PC-3 (cell line): Measurements from ENCODE around the gene MAS1. TPM values are rescaled to one million over a fixed set of nuclear protein-coding genes. Genes with fewer than 3 reads are reported as not detected.

ENCODE experiments used
- ATAC-seq: fragments of 200-7000 bp; cut with Tn5 transposase; 2 replicates; pipeline ENCODE4 v1.9.1; 2020; ENCODE audit warnings: mild to moderate bottlenecking, moderate library complexity
- BruUV-seq: library from RNA; stranded (reverse); fragments of 400-500 nt; replicated peaks from 2 replicates; lab custom pipeline; 2021; lab: Mats Ljungman, UMichigan
- CTCF ChIA-PET: fragments of 300-600 bp; sonication (Branson Sonifier 250); formaldehyde crosslinking; loops from one replicate; lab custom pipeline; 2022; ENCODE audit warnings: antibody characterized with exemption; lab: Charles Lee
- POLR2A ChIA-PET: fragments of 300-600 bp; sonication (Branson Sonifier 250); formaldehyde crosslinking; loops from one replicate; lab custom pipeline; 2022; ENCODE audit warnings: antibody characterized with exemption; ENCODE audit not compliant: unreplicated experiment; lab: Charles Lee
- DNase-seq: peaks from one replicate; pipeline ENCODE4 v3.0.0-alpha.2; 2015
- H2AFZ ChIP-seq: fragments of 300-600 bp; sonication (generic); 2 replicates; pipeline ENCODE4 v1.6.0; 2016; ENCODE audit warnings: antibody characterized with exemption, low read length
- H3F3A ChIP-seq: fragments of 300-600 bp; sonication (generic); one replicate; pipeline ENCODE4 v1.6.0; 2017; ENCODE audit warnings: antibody characterized with exemption, low read length, control low read depth, mild to moderate bottlenecking; ENCODE audit not compliant: unreplicated experiment
- H3K27ac ChIP-seq: fragments of 300-600 bp; sonication (generic); 2 replicates; pipeline ENCODE4 v1.5.1; 2016; ENCODE audit warnings: mild to moderate bottlenecking, low read length
- H3K27me3 ChIP-seq: fragments of 300-600 bp; sonication (generic); 2 replicates; pipeline ENCODE4 v1.6.1; 2016; ENCODE audit warnings: low read length, mixed read lengths
- H3K36me3 ChIP-seq: fragments of 300-600 bp; sonication (generic); 2 replicates; pipeline ENCODE4 v1.6.1; 2016; ENCODE audit warnings: low read depth, mixed run types, low read length, mixed read lengths
- H3K4me1 ChIP-seq: fragments of 300-600 bp; sonication (generic); 2 replicates; pipeline ENCODE4 v1.5.1; 2016; ENCODE audit warnings: low read length; ENCODE audit not compliant: insufficient read depth
- H3K4me2 ChIP-seq: fragments of 300-600 bp; sonication (generic); 2 replicates; pipeline ENCODE4 v1.6.0; 2016; ENCODE audit warnings: low read length
- H3K4me3 ChIP-seq: fragments of 300-600 bp; sonication (generic); 2 replicates; pipeline ENCODE4 v1.5.1; 2016; ENCODE audit warnings: mild to moderate bottlenecking, low read length, mixed read lengths
- H3K79me2 ChIP-seq: fragments of 300-600 bp; sonication (generic); 2 replicates; pipeline ENCODE4 v1.6.1; 2017; ENCODE audit warnings: low read length, mixed read lengths
- H3K9ac ChIP-seq: fragments of 300-600 bp; sonication (generic); 2 replicates; pipeline ENCODE4 v1.6.0; 2016; ENCODE audit warnings: mild to moderate bottlenecking, low read length
- H3K9me2 ChIP-seq: fragments of 300-600 bp; sonication (generic); replicated peaks from 2 replicates; pipeline ENCODE4 v1.6.1; 2016; ENCODE audit warnings: mixed run types, low read length, mixed read lengths
- H3K9me3 ChIP-seq: fragments of 300-600 bp; sonication (generic); 2 replicates; pipeline ENCODE4 v1.6.1; 2016; ENCODE audit warnings: low read length, mixed read lengths
- H4K20me1 ChIP-seq: fragments of 300-600 bp; sonication (generic); 2 replicates; pipeline ENCODE4 v1.6.1; 2016; ENCODE audit warnings: low read length, mixed read lengths
- EZH2 ChIP-seq: fragments of 300-600 bp; sonication (generic); IDR thresholded peaks from one replicate; pipeline ENCODE4 v1.6.1; 2017; ENCODE audit warnings: antibody characterized with exemption, mild to moderate bottlenecking, low read length; ENCODE audit not compliant: unreplicated experiment
- EZH2phosphoT487 ChIP-seq: fragments of 300-600 bp; sonication (generic); IDR thresholded peaks from 2 replicates; pipeline ENCODE4 v1.6.1; 2018; ENCODE audit warnings: mild to moderate bottlenecking, antibody characterized with exemption, low read length, borderline replicate concordance
- intact Hi-C: fragments of 100-400 bp; cut with micrococcal nuclease; formaldehyde crosslinking; loops from 2 replicates; pipeline ENCODE4 v1.9.0; 2023
- total RNA-seq: library from RNA; depleted of rRNA; stranded (reverse); fragments of >200 nt; gene quantifications from 2 replicates; pipeline ENCODE4 v1.2.3, GENCODE V29; 2014
- TF ChIP-seq, protein P1 (sequence below): fragments of 300-600 bp; sonication (generic); conservative IDR thresholded peaks from 2 replicates; pipeline ENCODE4 v1.5.1; 2017; ENCODE audit warnings: antibody characterized with exemption, low read depth, mild to moderate bottlenecking, low read length

The MAS1 gene
- total RNA-seq, 1 experiment from 2014 or later = not detected

- CTCF ChIA-PET = no interaction called here
- Histone ChIP-seq H3K27me3 (no peaks in the 10 kb centered on the region), H2AFZ (no peak overlapping the region)
These were observed 6.8 kb downstream of the MAS1 start for GRCh38 chr6:159897603-159898002.

DNA sequence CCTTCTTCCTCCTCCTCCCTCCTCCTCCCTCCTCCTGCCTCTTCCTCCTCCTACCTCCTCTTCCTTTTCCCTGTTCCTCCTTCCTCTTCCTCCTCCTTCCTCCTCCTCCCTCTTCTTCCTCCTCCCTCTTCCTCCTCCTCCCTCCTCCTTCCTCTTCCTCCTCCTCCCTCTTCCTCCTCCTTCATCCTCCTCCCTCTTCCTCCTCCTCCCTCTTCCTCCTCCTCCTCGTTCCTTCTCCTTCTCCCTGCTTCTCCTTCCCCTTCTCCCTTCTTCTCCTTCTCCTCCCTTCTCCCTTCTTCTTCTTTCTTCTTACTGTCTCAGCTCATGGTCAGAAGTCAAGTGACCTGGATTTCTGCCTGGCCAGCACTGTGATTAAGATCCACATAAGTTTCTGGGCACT is 7.7 kb downstream of the MAS1 start:
- POLR2A ChIA-PET = no interaction called here
- intact Hi-C loops = no loop called here
- Histone ChIP-seq H3F3A (no peaks in the 10 kb centered on the region), H3K4me3 (no peak overlapping the region), H4K20me1 (no peaks in the 10 kb centered on the region), H3K79me2 (no peaks in the 10 kb centered on the region), H2AFZ (no peak overlapping the region), H3K9me2 (no peaks in the 10 kb centered on the region), H3K9ac (no peak overlapping the region), H3K4me1 (peaks cover 23% of the 10 kb centered on the region), H3K27ac (no peak overlapping the region), H3K9me3 (no peaks in the 10 kb centered on the region), H3K36me3 (no peaks in the 10 kb centered on the region), H3K4me2 (no peak overlapping the region), H3K27me3 (no peaks in the 10 kb centered on the region)
- CTCF ChIA-PET = no interaction called here
- DNase-seq (no peak), ATAC-seq (no peak)
- TF ChIP-seq, protein P1, sequence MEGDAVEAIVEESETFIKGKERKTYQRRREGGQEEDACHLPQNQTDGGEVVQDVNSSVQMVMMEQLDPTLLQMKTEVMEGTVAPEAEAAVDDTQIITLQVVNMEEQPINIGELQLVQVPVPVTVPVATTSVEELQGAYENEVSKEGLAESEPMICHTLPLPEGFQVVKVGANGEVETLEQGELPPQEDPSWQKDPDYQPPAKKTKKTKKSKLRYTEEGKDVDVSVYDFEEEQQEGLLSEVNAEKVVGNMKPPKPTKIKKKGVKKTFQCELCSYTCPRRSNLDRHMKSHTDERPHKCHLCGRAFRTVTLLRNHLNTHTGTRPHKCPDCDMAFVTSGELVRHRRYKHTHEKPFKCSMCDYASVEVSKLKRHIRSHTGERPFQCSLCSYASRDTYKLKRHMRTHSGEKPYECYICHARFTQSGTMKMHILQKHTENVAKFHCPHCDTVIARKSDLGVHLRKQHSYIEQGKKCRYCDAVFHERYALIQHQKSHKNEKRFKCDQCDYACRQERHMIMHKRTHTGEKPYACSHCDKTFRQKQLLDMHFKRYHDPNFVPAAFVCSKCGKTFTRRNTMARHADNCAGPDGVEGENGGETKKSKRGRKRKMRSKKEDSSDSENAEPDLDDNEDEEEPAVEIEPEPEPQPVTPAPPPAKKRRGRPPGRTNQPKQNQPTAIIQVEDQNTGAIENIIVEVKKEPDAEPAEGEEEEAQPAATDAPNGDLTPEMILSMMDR = no peak
- TF ChIP-seq EZH2 (no peak), EZH2phosphoT487 (no peak)
- no TSS peak for BruUV-seq

More at GRCh38 chr6:159897603-159898002, 6.8 kb downstream of the MAS1 start:
- Histone ChIP-seq H3K4me2 (no peak overlapping the region), H3K9me3 (no peaks in the 10 kb centered on the region), H3K9ac (no peak overlapping the region), H3K79me2 (no peaks in the 10 kb centered on the region), H3K4me1 (peaks cover 23% of the 10 kb centered on the region), H4K20me1 (no peaks in the 10 kb centered on the region), H3K9me2 (no peaks in the 10 kb centered on the region), H3K4me3 (no peak overlapping the region), H3K36me3 (no peaks in the 10 kb centered on the region), H3F3A (no peaks in the 10 kb centered on the region), H3K27ac (no peak overlapping the region)
- POLR2A ChIA-PET = no interaction called here
- DNase-seq (no peak), ATAC-seq (no peak)
- intact Hi-C loops = no loop called here
- no TSS peak for BruUV-seq
- TF ChIP-seq EZH2phosphoT487 (no peak), EZH2 (no peak)
- TF ChIP-seq, protein P1 = no peak

DNA sequence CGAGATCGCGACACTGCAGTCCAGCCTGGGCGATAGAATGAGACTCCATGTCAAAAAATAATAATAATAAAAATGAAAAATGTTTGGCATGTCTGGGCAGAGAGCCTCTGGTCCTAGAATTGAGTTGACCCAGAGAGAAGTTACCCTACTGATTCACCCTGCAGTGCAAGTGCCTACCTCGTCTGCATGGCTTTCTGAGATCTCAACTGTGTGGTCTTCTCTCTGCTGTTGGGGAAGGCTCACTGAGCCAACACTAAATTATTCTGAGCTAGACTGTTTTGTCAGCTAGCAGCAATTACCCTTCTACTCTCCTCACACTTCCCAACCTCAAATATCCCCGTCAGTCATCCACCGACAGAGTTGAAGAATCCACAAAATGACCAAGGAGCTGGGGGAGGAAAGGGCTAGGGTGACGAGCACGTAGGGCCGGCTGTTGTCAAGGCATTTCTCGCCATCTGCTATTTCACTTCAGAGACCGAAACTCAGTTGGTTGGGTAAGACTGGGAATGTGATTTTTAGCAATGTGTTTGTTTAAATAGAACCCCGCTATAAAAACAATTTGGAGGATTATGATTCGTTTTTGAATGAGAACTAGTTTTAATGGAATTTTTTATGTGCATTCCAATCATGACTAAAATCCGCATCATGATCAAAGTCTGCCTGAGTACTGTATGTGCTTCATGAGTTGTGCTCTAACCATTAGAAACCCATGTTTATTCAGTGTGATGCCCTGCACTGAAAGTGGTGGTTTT is 9.4 kb downstream of the MAS1 start:
- H3K4me2 ChIP-seq = peak overlapping the region; percentile 79
- intact Hi-C loops = no loop called here

More for the DNA sequence above, 9.4 kb downstream of the MAS1 start:
- ATAC-seq (peak; percentile 93), DNase-seq (peak; percentile 89)
- ChIA-PET CTCF (no interaction called here), POLR2A (interaction anchor here (0.5 kb wide), 1 partner anchor 70 kb away, joined by 8 read pairs; no protein-coding TSS in a partner anchor)
- H2AFZ ChIP-seq = peak overlapping the region; percentile 71; the same call in 1 of the 2 replicates
- H3F3A ChIP-seq = no peaks in the 10 kb centered on the region
- no peaks in the 10 kb centered on the region for H3K9me3 ChIP-seq
- H3K4me3 ChIP-seq = peak overlapping the region; percentile 53
- H3K27me3 ChIP-seq = no peaks in the 10 kb centered on the region
- H3K4me1 ChIP-seq = peaks cover 23% of the 10 kb centered on the region
- no peaks in the 10 kb centered on the region for H3K36me3 ChIP-seq
- H4K20me1 ChIP-seq = no peaks in the 10 kb centered on the region
- H3K27ac ChIP-seq = peak overlapping the region; percentile 96
- TF ChIP-seq, protein P1 = no peak
- TF ChIP-seq EZH2phosphoT487 (no peak), EZH2 (no peak)
- no peaks in the 10 kb centered on the region for H3K79me2 ChIP-seq
- TSS peak; percentile 67 for BruUV-seq
- peak overlapping the region; percentile 60 for H3K9ac ChIP-seq
- no peaks in the 10 kb centered on the region for H3K9me2 ChIP-seq
